ENCODE data around the gene TTLL10. TPM values are rescaled to one million over a fixed set of nuclear protein-coding genes. Genes with fewer than 3 reads are reported as not detected.
A peak's percentile ranks its signal among the peaks of the same experiment; 100 is the strongest.

TTLL10 gene
- total and polyA plus RNA-seq, 2 of the 8 experiments (the other 6 are each of a cell fraction or from before 2014, with no cell fraction given): 1.1 to 1.7 TPM

DNA sequence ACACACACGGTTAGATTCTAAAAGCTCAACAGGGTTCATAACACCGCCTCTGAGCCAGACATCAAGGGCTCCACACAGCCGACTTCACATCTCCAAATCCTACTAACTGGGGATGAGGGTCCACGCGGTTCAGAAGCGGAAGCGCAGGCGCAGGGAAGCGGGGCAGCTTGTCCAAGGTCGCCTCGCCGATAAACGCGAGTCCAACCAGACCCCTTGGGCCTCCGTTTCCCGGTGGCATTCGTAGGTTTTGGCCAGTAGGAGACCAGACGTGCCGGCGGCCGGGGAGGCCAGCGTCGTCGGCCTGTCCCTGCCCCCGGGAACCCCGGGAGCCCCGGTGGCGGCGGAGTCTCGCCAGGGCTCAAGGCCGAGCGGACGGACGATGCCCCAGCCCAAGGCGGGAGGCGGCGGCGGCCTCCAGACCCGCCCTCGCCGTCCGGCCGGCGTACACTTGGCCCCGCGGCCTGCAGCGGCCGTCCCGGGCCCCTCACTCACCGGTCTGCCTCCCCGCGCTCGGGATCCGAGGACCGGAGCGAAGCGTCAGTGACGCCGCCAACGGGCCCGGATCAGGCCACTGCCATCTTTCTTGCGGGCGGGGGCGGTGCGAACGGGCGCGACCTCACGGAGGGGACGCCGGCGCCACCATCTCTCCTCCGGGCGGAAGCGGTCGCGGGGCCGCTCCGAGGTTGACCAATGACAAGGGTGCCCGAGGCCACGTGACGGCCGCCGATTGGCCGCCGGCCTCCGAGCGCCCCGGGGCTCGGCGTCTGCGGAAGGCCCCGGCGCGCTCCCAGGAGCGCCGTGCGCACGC is 57.9 kb downstream of the TTLL10 start, which contains the start of gene SDF4 (continued):
- TF ChIP-seq CHD7 (IDR thresholded peaks at IDR 0.05; ENCODE audit: insufficient replicate concordance, low read length) (no peak), CBX5 (IDR thresholded peaks at IDR 0.05; ENCODE audit: low read depth, low read length) (no peak), HDAC6 (IDR thresholded peaks at IDR 0.05; ENCODE audit: low read depth, low read length) (no peak), TAF1 (IDR thresholded peaks at IDR 0.05; ENCODE audit: low read depth, low read length) (peak; percentile 77), EGR1 (IDR thresholded peaks at IDR 0.05; ENCODE audit: borderline replicate concordance, low read depth, low read length) (peak; percentile 60; the same call in 1 of the 2 replicates), POLR2A (IDR thresholded peaks at IDR 0.05; ENCODE audit: control extremely low read depth in 1 of 2, low read depth in 2 of 2, low read length in 2 of 2) (peak in 1 of 2 experiments; percentile 63; a peak in 2 of 3 replicates), NRF1 (IDR thresholded peaks at IDR 0.05; ENCODE audit: low read depth, low read length) (peak; percentile 87)
- TF ChIP-seq, protein P1, sequence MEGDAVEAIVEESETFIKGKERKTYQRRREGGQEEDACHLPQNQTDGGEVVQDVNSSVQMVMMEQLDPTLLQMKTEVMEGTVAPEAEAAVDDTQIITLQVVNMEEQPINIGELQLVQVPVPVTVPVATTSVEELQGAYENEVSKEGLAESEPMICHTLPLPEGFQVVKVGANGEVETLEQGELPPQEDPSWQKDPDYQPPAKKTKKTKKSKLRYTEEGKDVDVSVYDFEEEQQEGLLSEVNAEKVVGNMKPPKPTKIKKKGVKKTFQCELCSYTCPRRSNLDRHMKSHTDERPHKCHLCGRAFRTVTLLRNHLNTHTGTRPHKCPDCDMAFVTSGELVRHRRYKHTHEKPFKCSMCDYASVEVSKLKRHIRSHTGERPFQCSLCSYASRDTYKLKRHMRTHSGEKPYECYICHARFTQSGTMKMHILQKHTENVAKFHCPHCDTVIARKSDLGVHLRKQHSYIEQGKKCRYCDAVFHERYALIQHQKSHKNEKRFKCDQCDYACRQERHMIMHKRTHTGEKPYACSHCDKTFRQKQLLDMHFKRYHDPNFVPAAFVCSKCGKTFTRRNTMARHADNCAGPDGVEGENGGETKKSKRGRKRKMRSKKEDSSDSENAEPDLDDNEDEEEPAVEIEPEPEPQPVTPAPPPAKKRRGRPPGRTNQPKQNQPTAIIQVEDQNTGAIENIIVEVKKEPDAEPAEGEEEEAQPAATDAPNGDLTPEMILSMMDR (IDR thresholded peaks at IDR 0.05; ENCODE audit: control extremely low read depth in 1 of 3, insufficient read depth in 1 of 3, low read depth in 1 of 3, low read length in 3 of 3): peak in 1 of 3 experiments; percentile 10; a peak in 1 of 4 replicates

Data from H1 (cell line).